PC-9 (cell line): Measurements from ENCODE around the gene SLC38A2. TPM values are rescaled to one million over a fixed set of nuclear protein-coding genes. Genes with fewer than 3 reads are reported as not detected.
"Not testable (repeated sequence)": the region's sequence is repeated elsewhere in the genome, so short reads cannot be mapped to it uniquely, and the experiment has no call there.

Source experiments
- BruUV-seq: library from RNA; stranded (reverse); fragments of 400-500 nt; replicated peaks from 2 replicates; lab custom pipeline; 2021; lab: Mats Ljungman, UMichigan
- CTCF ChIA-PET: fragments of 300-600 bp; sonication (Branson Sonifier 250); formaldehyde crosslinking; loops from one replicate; lab custom pipeline; 2022; ENCODE audit warnings: antibody characterized with exemption; lab: Charles Lee
- POLR2A ChIA-PET: fragments of 300-600 bp; sonication (Branson Sonifier 250); formaldehyde crosslinking; loops from one replicate; lab custom pipeline; 2022; ENCODE audit warnings: antibody characterized with exemption; ENCODE audit not compliant: unreplicated experiment; lab: Charles Lee
- DNase-seq, 2 experiments: peaks; one replicate each; pipeline versions ENCODE4 v3.0.0 to v3.0.0-alpha.2; 2015 to 2022; ENCODE audit warnings: mixed read lengths in 1 of 2
- H2AFZ ChIP-seq: fragments of 200-600 bp; sonication (generic); 2 replicates; pipeline ENCODE4 v1.8.1; 2017; ENCODE audit warnings: antibody characterized with exemption
- H3F3A ChIP-seq: fragments of 200-600 bp; sonication (generic); 2 replicates; pipeline ENCODE4 v1.8.1; 2017; ENCODE audit warnings: antibody characterized with exemption, mild to moderate bottlenecking, low read depth; ENCODE audit not compliant: insufficient read depth
- H3K27ac ChIP-seq: fragments of 200-600 bp; sonication (generic); 2 replicates; pipeline ENCODE4 v1.6.1; 2016; ENCODE audit warnings: mixed run types
- H3K27me3 ChIP-seq: fragments of 200-600 bp; sonication (generic); 2 replicates; pipeline ENCODE4 v1.6.1; 2016; ENCODE audit warnings: low read depth, mixed run types; ENCODE audit not compliant: insufficient read depth
- H3K36me3 ChIP-seq: fragments of 200-600 bp; sonication (generic); 2 replicates; pipeline ENCODE4 v1.6.1; 2016; ENCODE audit warnings: low read depth, mixed run types
- H3K4me1 ChIP-seq: fragments of 200-600 bp; sonication (generic); replicated peaks from 2 replicates; pipeline ENCODE4 v1.6.1; 2016; ENCODE audit warnings: mixed run types; ENCODE audit not compliant: insufficient read depth
- H3K4me2 ChIP-seq: fragments of 200-600 bp; sonication (generic); 2 replicates; pipeline ENCODE4 v1.6.1; 2017; ENCODE audit warnings: mixed run types
- H3K4me3 ChIP-seq: fragments of 200-600 bp; sonication (generic); 2 replicates; pipeline ENCODE4 v1.6.1; 2016; ENCODE audit warnings: mixed run types
- H3K79me2 ChIP-seq: fragments of 200-600 bp; sonication (generic); 2 replicates; pipeline ENCODE4 v1.6.1; 2017; ENCODE audit warnings: low read depth, mixed run types
- H3K9me2 ChIP-seq: fragments of 200-600 bp; sonication (generic); 2 replicates; pipeline ENCODE4 v1.8.1; 2017; ENCODE audit warnings: mild to moderate bottlenecking; ENCODE audit not compliant: insufficient read depth
- H3K9me3 ChIP-seq: fragments of 200-600 bp; sonication (generic); 2 replicates; pipeline ENCODE4 v1.8.1; 2016; ENCODE audit warnings: low read depth; ENCODE audit not compliant: insufficient read depth
- H4K20me1 ChIP-seq: fragments of 200-600 bp; sonication (generic); 2 replicates; pipeline ENCODE4 v1.8.1; 2017; ENCODE audit not compliant: insufficient read depth
- EZH2 ChIP-seq: fragments of 200-600 bp; sonication (generic); IDR thresholded peaks from 2 replicates; pipeline ENCODE4 v1.8.0; 2017; ENCODE audit warnings: antibody characterized with exemption, low read depth
- intact Hi-C: fragments of 100-400 bp; cut with micrococcal nuclease; formaldehyde crosslinking; loops from one replicate; pipeline ENCODE4 v1.10.0; 2022; ENCODE audit not compliant: unreplicated experiment
- total RNA-seq: library from RNA; stranded (reverse); gene quantifications from 2 replicates; pipeline ENCODE4 v1.2.3, GENCODE V29; 2021
- TF ChIP-seq, protein P1 (sequence below): fragments of 200-600 bp; sonication (generic); conservative IDR thresholded peaks from 2 replicates; pipeline ENCODE4 v1.6.1; 2017; ENCODE audit warnings: mixed run types, antibody characterized with exemption, mild to moderate bottlenecking, moderate library complexity

Gene SLC38A2
- total RNA-seq, 1 experiment from 2014 or later: 322 TPM

DNA sequence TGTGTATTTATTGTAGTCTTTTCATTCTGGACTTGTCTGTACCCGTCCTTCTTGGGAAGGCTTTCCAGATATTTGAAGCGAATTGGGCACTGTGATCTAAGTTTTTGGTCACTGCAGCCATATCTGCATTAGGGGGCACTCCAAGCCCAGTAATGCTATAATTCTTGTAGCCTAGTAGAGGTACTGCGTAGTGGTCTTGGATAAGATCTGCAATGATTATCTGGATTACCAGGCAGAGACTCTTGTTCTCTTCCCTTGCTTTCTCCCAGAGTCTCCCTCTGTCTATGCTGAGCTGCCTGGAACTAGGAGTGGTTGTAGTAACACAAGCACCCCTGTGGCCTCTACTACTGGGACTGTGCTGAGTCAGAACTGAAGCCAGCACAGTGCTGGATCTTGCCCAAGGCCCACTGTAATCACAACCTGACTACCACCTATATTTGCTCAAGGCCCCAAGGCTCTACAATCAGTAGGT lies 30.0 kb downstream of the SLC38A2 start:
- Histone ChIP-seq H3K4me3 (no peak overlapping the region), H3K9me3 (no peaks in the 10 kb centered on the region), H2AFZ (no peak overlapping the region), H3K4me2 (no peak overlapping the region), H3K4me1 (0 out of 2 replicates have a peak, but pooled peaks cover 11% of the 10 kb centered on the region), H3K9me2 (no peaks in the 10 kb centered on the region), H3K27ac (no peak overlapping the region), H3K79me2 (no peaks in the 10 kb centered on the region), H3K36me3 (no peaks in the 10 kb centered on the region), H3K27me3 (no peaks in the 10 kb centered on the region), H3F3A (no peaks in the 10 kb centered on the region), H4K20me1 (no peaks in the 10 kb centered on the region)
- CTCF ChIA-PET: no interaction called here
- no TSS peak for BruUV-seq
- peak in 1 of 2 experiments; percentile 34 for DNase-seq
- intact Hi-C loops: no loop called here
- POLR2A ChIA-PET: interaction anchor here (0.6 kb wide), 2 partner anchors 41 to 72 kb away, joined by 3 to 5 read pairs; no protein-coding TSS in a partner anchor
- TF ChIP-seq EZH2: no peak
- TF ChIP-seq, protein P1, sequence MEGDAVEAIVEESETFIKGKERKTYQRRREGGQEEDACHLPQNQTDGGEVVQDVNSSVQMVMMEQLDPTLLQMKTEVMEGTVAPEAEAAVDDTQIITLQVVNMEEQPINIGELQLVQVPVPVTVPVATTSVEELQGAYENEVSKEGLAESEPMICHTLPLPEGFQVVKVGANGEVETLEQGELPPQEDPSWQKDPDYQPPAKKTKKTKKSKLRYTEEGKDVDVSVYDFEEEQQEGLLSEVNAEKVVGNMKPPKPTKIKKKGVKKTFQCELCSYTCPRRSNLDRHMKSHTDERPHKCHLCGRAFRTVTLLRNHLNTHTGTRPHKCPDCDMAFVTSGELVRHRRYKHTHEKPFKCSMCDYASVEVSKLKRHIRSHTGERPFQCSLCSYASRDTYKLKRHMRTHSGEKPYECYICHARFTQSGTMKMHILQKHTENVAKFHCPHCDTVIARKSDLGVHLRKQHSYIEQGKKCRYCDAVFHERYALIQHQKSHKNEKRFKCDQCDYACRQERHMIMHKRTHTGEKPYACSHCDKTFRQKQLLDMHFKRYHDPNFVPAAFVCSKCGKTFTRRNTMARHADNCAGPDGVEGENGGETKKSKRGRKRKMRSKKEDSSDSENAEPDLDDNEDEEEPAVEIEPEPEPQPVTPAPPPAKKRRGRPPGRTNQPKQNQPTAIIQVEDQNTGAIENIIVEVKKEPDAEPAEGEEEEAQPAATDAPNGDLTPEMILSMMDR: peak; percentile 43; the same call in 1 of the 2 replicates

DNA sequence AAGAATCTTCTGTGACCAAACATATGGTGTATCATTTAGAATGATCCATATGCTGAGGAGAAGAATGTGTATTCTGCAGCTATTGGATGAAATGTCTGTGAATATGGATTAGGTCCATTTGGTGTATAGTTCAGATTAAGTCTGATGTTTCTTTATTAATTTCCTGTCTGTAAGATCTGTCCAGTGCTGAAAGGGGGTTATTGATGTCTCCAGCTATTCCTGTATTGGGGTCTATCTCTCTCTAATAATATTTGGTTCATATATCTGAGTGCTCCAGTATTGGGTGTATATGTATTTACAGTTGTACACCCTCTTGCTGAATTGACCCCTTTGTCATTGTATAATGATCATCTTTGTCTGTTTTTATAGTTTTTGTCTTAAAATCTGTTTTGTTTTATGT lies 33.5 kb downstream of the SLC38A2 start:
- Histone ChIP-seq H3K79me2 (no peaks in the 10 kb centered on the region), H3K9me3 (no peaks in the 10 kb centered on the region), H4K20me1 (no peaks in the 10 kb centered on the region), H3K9me2 (no peaks in the 10 kb centered on the region), H3K36me3 (no peaks in the 10 kb centered on the region), H3F3A (no peaks in the 10 kb centered on the region), H3K27me3 (no peaks in the 10 kb centered on the region), H3K4me2 (no peak overlapping the region), H3K4me1 (0 out of 2 replicates have a peak, but pooled peaks cover 11% of the 10 kb centered on the region), H3K4me3 (no peak overlapping the region), H3K27ac (no peak overlapping the region), H2AFZ (no peak overlapping the region)
- no TSS peak for BruUV-seq
- intact Hi-C loops: no loop called here
- DNase-seq: no peak
- no peak for TF ChIP-seq EZH2
- TF ChIP-seq, protein P1: no peak
- ChIA-PET CTCF (no interaction called here), POLR2A (no interaction called here)

DNA sequence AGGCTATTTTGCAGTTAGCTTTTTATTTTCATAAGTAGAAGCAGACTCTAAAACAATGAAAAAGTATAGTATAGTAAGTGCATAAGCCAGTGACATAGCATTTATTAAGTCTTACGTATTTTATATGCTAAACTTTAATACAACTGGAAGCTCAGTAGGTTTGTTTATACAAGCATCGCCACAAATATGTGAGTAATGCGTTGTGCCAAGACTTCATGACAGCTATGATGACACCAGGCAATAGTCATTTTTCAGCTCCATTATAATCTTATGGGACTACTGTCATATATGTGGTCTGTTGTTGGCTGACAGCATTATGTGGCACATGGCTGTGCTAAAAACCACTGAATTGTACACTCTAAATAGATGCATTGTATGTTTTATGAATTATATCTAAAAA lies 40.3 kb downstream of the SLC38A2 start:
- Histone ChIP-seq H2AFZ (no peak overlapping the region), H3K9me3 (no peaks in the 10 kb centered on the region; the same call in 1 of the 2 replicates), H3K4me2 (no peak overlapping the region), H3K4me1 (no peaks in the 10 kb centered on the region), H3K9me2 (no peaks in the 10 kb centered on the region), H3F3A (no peaks in the 10 kb centered on the region), H3K4me3 (no peak overlapping the region), H3K79me2 (no peaks in the 10 kb centered on the region), H3K27ac (no peak overlapping the region), H3K27me3 (no peaks in the 10 kb centered on the region), H3K36me3 (no peaks in the 10 kb centered on the region), H4K20me1 (no peaks in the 10 kb centered on the region)
- POLR2A ChIA-PET: interaction anchor here (0.6 kb wide), 1 partner anchor 111 kb away, joined by 3 read pairs; no protein-coding TSS in a partner anchor
- CTCF ChIA-PET: no interaction called here
- TF ChIP-seq, protein P1: no peak
- TF ChIP-seq EZH2: no peak
- intact Hi-C loops: no loop called here
- peak in 1 of 2 experiments; percentile 56 for DNase-seq
- no TSS peak for BruUV-seq

DNA sequence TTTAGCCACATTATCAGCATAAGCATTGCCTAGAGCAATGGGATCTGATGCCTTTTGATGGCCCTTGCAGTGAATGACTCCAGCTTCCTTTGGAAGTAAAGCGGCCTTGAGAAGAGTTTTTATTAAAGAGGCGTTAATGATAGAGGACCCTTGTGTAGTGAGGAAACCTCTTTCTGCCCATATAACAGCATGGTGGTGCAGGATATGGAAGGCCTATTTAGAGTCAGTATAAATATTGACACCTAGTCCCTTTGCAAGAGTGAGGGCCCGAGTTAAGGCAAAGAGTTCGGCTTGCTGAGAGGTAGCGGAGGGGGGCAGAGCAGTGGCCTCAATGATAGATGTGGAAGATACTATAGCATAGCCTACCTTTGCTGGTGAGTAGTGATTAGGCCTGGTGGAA lies 47.5 kb downstream of the SLC38A2 start:
- H2AFZ ChIP-seq, DNase-seq, intact Hi-C loops, H3K36me3 ChIP-seq, H4K20me1 ChIP-seq, BruUV-seq, CTCF ChIA-PET, POLR2A ChIA-PET, H3K9me3 ChIP-seq, H3F3A ChIP-seq, H3K27me3 ChIP-seq, H3K79me2 ChIP-seq, H3K27ac ChIP-seq, H3K4me2 ChIP-seq, H3K9me2 ChIP-seq, H3K4me1 ChIP-seq, H3K4me3 ChIP-seq: not testable (repeated sequence)
